Left renal cortex interstitium (tissue), 4 donors: ENCODE data around the gene KIF22. TPM values are rescaled to one million over a fixed set of nuclear protein-coding genes. Genes with fewer than 3 reads are reported as not detected.
"Not testable (repeated sequence)": the region's sequence is repeated elsewhere in the genome, so short reads cannot be mapped to it uniquely, and the experiment has no call there.

Experiments used
- DNase-seq, 4 donors: peaks; one replicate each; pipeline ENCODE4 v3.0.0-alpha.2; 2013; ENCODE audit warnings: low read depth in 4 of 4, low spot score in 2 of 4, missing footprints in 1 of 4
- polyA plus RNA-seq, 4 donors: library from polyadenylated mRNA; unstranded; fragments of 120-200 nt; gene quantifications; one replicate each; pipeline ENCODE4 v1.2.1, GENCODE V29; 2013; ENCODE audit not compliant: insufficient read length in 4 of 4

Gene KIF22
- polyA plus RNA-seq, 4 donors: 63.1 to 82.6 (median 74.4) TPM

DNA sequence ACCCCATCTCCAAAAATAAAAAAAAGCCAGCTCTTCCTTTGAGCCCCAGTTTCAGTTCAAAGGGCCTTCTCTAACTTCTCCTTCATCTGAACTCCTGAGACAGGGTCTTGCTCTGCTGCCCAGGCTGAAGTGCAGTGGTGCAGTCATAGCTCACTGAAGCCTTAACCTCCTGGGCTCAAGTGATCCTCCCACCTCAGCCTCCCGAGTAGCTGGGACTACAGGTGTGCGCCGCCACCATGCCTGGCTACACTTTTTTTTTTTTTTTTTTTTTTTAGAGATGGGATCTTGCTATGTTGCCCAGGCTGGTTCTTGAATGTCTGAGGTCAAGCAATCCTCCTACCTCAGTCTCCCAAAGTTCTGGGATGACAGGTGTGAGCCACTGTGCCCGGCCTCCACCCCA, 42.7 kb downstream of the KIF22 start:
- not testable (repeated sequence) for DNase-seq

GRCh38 chr16:29834079-29834478, 43.5 kb downstream of the KIF22 start:
- DNase-seq: no peak

- no peak for DNase-seq
Observed at GRCh38 chr16:29835926-29836325, 45.4 kb downstream of the KIF22 start.

DNA sequence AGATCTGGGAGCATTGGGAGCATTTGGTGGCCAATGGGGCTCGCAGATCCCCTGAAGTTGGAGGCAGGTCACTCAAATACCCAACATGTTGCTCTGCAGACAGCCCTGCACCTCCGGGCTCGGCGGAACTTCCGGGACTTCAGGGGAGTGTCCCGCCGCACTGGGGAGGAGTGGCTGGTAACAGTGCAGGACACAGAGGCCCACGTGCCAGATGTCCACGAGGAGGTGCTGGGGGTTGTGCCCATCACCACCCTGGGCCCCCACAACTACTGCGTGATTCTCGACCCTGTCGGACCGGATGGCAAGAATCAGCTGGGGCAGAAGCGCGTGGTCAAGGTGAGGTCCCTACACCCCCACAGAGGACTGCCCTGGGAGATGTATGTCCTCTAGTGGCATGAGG, 46.1 kb downstream of the KIF22 start:
- no peak for DNase-seq

GRCh38 chr16:29837841-29838240, 47.3 kb downstream of the KIF22 start:
- no peak for DNase-seq

- no peak for DNase-seq
Observed at GRCh38 chr16:29839822-29840221, 49.3 kb downstream of the KIF22 start.

GRCh38 chr16:29840240-29840639, 49.7 kb downstream of the KIF22 start:
- no peak for DNase-seq

- no peak for DNase-seq
Observed at GRCh38 chr16:29841631-29842030, 51.1 kb downstream of the KIF22 start.

DNA sequence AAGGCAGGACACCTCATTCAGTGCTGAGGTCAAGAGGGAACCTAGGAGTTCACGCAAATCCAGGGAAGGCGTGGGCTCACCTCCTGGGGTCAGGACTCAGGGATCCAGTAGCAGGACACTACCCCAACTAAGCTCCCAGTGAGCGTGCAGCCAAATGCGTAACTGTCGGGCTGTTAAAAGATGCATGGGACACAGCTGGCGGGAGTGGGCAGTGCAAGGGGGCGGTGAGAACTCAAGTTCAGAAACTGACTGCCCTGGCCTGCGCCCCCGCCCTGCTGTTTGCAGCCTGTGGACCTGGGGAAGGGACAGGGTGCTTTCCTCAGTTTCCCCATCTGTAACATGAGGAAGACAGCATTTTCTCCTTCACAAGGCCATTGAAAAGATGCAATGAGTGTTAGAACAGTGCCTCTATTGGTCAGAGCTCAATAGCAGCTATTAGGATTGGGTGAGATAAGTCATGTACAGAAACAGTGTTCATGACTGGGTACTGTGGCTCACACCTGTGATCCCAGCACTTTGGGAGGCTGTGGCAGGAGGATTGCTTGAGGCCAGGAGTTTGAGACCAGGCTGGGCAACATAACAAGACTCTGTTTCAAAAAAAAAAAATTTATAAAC, 52.3 kb downstream of the KIF22 start:
- DNase-seq: no peak

GRCh38 chr16:29843931-29844330, 53.4 kb downstream of the KIF22 start:
- DNase-seq: no peak

DNA sequence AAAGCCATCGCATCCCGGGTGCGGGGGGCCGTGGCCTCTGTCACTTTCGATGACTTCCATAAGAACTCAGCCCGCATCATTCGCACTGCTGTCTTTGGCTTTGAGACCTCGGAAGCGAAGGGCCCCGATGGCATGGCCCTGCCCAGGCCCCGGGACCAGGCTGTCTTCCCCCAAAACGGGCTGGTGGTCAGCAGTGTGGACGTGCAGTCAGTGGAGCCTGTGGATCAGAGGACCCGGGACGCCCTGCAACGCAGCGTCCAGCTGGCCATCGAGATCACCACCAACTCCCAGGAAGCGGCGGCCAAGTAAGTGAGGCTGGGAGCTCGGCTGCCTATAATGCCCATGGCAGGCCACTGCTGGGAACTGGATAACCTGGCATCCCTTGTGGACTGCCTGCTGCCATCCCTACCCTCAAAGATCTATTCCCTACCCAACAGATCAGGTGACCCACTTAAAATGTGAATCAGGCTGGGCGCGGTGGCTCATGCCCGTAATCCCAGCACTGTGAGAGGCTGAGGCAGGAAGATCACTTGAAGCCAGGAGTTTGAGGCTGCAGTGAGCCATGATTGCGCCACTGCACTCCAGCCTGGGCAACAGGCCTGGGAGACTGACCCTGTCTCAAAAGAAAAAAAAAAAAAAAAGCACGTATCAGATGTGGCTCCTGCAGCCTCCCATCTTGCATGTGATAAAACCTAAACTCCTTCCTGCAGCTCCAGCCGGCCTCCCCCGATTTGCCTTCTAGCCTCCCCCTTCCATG, 54.2 kb downstream of the KIF22 start:
- no peak for DNase-seq

GRCh38 chr16:29845656-29846055, 55.1 kb downstream of the KIF22 start:
- no peak for DNase-seq

DNA sequence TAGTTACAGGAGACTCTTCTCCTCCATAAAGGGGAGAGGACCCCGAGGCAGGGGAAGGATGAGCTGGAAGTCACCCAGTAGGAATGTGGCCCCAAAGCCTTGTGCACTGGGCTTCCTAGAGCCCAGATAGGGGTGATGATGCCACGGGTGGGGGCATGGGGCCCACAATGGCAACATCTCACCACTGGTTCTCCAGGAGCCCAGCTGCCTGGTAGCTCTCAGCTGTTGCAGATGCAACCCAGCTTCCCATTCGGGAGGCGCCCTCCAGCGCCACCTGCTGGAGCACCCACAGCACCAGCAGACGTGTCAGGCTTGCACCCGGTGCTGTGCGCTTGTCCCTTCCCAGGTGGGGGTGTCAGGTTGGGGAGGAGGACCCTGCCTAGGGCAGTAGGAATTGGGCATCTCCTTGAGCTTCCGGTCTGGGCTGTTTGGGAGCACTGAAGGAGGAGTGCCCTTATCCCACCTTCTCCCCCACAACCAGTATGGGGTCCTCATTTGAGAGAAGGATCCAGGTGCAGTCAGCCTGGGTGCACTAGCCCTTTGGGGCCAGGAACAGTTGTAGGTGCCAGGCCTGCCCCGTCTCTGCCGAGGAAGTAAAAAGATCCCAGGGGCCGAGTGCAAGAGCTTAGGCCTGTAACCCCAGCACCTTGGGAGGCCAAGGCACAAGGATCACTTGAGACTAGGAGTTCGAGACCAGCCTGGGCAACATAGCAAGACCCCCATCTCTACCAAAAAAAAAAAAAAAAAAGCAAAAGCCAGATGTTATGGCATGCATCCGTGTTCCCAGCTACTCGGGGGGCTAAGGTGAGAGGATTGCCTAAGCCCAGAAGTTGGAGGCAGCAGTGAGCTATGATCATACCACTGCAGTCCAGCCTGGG, 58.1 kb downstream of the KIF22 start:
- no peak for DNase-seq

DNA sequence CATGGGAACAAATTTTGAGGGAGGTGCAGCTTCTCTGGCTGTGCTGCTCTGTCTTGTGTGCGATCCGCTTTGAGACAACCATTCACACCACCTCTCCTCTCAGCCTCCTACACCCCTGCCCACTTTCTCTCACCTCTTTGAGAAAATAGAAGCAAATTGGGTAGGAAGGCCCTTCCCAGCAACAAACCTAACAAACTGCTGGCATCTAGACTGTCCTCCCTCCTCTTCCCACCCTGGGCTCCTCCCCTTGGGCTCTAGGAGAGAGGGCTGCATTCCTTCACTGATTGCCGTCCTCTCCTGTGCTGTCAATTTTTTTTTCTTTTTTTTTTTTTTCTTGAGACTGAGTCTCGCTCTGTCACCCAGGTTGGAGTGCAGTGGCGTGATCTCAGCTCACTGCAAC, 59.0 kb downstream of the KIF22 start:
- DNase-seq: no peak

GRCh38 chr16:29850998-29851397, 60.4 kb downstream of the KIF22 start:
- DNase-seq: no peak

DNA sequence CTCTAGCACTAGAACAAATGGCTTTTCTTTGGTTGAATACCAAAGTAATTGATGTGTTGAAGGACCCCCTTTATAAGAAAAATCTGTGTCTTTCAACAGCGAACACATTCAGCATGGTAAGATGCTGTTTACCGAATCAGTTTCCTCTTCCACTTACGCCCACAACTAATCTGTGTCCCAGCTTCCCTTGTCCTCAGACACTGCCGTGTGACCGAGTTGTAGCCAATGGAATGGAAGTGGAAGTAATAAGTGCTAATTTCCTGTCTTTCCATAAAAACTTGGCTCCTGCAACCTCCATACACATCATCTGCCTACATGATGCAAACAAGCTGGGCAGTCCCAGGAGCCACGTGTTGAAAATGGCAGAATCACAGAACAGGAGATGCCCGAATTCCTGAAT, 62.1 kb downstream of the KIF22 start:
- no peak for DNase-seq

DNA sequence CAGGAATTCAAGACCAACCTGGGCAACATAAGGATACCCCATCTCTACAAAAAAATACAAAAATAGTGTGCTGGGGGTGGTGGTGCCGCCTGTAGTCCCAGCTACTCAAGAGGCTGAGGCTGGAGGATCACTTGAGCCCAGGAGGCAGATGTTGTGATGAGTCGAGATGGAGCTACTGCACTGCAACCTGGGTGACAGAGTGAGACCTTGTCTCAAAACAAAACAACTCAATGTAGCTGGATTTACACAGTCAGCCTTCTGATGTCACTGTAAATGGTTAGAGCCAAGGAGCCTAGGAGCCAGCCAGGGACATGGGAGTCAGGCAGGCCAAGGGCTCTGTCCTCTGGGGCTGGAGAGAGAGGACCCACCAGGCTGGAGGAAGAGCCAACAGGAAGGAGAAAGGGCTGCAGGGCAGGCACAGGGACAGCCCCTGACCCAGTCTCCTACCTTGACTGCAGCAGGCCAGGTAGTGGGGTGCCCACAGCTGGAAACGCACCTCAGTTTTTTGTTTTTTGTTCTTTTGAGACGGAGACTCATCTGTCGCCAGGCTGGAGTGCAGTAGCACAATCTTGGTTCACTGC, 64.1 kb downstream of the KIF22 start:
- no peak for DNase-seq
